Adipocyte (in vitro differentiated cells): ENCODE measurements around the gene RCC2.
A peak's percentile ranks its signal among the peaks of the same experiment; 100 is the strongest.
"Not testable (repeated sequence)": the region's sequence is repeated elsewhere in the genome, so short reads cannot be mapped to it uniquely, and the experiment has no call there.

Experiments used
- DNase-seq: peaks from one replicate; pipeline ENCODE4 v3.0.0-alpha.2; 2015; ENCODE audit warnings: low read depth
- H3K27me3 ChIP-seq: replicated peaks from 2 replicates; pipeline ENCODE4 v1.7.0; 2013; ENCODE audit warnings: mild to moderate bottlenecking, low read length, moderate library complexity; ENCODE audit not compliant: control insufficient read depth, insufficient read depth
- H3K36me3 ChIP-seq: 2 replicates; pipeline ENCODE4 v1.7.0; 2013; ENCODE audit warnings: low read length, mild to moderate bottlenecking, moderate library complexity; ENCODE audit not compliant: control insufficient read depth, insufficient read depth, severe bottlenecking
- H3K4me1 ChIP-seq: 2 replicates; pipeline ENCODE4 v1.7.0; 2013; ENCODE audit warnings: mild to moderate bottlenecking, low read length, moderate library complexity; ENCODE audit not compliant: control insufficient read depth, insufficient read depth
- H3K4me3 ChIP-seq: 2 replicates; pipeline ENCODE4 v1.7.0; 2013; ENCODE audit warnings: mild to moderate bottlenecking, low read length, moderate library complexity
- H3K9ac ChIP-seq: 2 replicates; pipeline ENCODE4 v1.7.0; 2013; ENCODE audit warnings: mild to moderate bottlenecking, low read length, moderate library complexity
- H3K9me3 ChIP-seq: 2 replicates; pipeline ENCODE4 v1.7.0; 2013; ENCODE audit warnings: mild to moderate bottlenecking, low read length, moderate library complexity; ENCODE audit not compliant: control insufficient read depth

Gene RCC2

GRCh38 chr1:17439250-17440073 is at the start of gene RCC2:
Gene RCC2 (minus strand): TSS chr1:17439677. CDS start chr1:17438514, 1,163 bp downstream.
- peaks cover 47% of the 10 kb centered on the region for H3K4me1 ChIP-seq
- H3K9ac ChIP-seq, result peak within 1 kb of the TSS; percentile 91
- H3K27me3 ChIP-seq, result no peaks in the 10 kb centered on the region

GRCh38 chr1:17486242-17486641 is 46.8 kb upstream of the RCC2 start:
- H3K9ac ChIP-seq, result no peak overlapping the region
- no peaks in the 10 kb centered on the region for H3K36me3 ChIP-seq
- no peak for DNase-seq
- no peaks in the 10 kb centered on the region for H3K9me3 ChIP-seq
- H3K27me3 ChIP-seq, result no peaks in the 10 kb centered on the region
- no peak overlapping the region for H3K4me3 ChIP-seq
- H3K4me1 ChIP-seq, result peaks cover 9% of the 10 kb centered on the region

More at GRCh38 chr1:17439250-17440073, at the start of gene RCC2:
- peak within 1 kb of the TSS; percentile 91 for H3K4me3 ChIP-seq
- no peaks in the 10 kb centered on the region for H3K9me3 ChIP-seq
- H3K36me3 ChIP-seq, result no peaks in the 10 kb centered on the region
- DNase-seq, result peak; percentile 91

GRCh38 chr1:17485281-17485680 is 45.8 kb upstream of the RCC2 start:
- Histone ChIP-seq H3K36me3 (no peaks in the 10 kb centered on the region), H3K9ac (no peak overlapping the region), H3K4me1 (peaks cover 9% of the 10 kb centered on the region), H3K27me3 (no peaks in the 10 kb centered on the region), H3K4me3 (no peak overlapping the region), H3K9me3 (no peaks in the 10 kb centered on the region)
- peak; percentile 39 for DNase-seq

GRCh38 chr1:17481981-17482380 is 42.5 kb upstream of the RCC2 start:
- H3K9me3 ChIP-seq, H3K27me3 ChIP-seq, H3K4me1 ChIP-seq, H3K9ac ChIP-seq, H3K4me3 ChIP-seq, DNase-seq, H3K36me3 ChIP-seq: not testable (repeated sequence)

GRCh38 chr1:17480846-17481245 is 41.4 kb upstream of the RCC2 start:
- H3K9me3 ChIP-seq, result no peaks in the 10 kb centered on the region
- no peaks in the 10 kb centered on the region for H3K36me3 ChIP-seq
- H3K27me3 ChIP-seq, result no peaks in the 10 kb centered on the region

GRCh38 chr1:17475752-17476151 is 36.3 kb upstream of the RCC2 start:
- Histone ChIP-seq H3K4me1 (no peaks in the 10 kb centered on the region), H3K9ac (no peak overlapping the region), H3K27me3 (no peaks in the 10 kb centered on the region), H3K4me3 (no peak overlapping the region), H3K36me3 (no peaks in the 10 kb centered on the region), H3K9me3 (no peaks in the 10 kb centered on the region)
- peak; percentile 76 for DNase-seq

More at GRCh38 chr1:17480846-17481245, 41.4 kb upstream of the RCC2 start:
- Histone ChIP-seq H3K4me1 (no peaks in the 10 kb centered on the region), H3K9ac (no peak overlapping the region), H3K4me3 (no peak overlapping the region)
- DNase-seq, result no peak

- H3K9ac ChIP-seq, result not testable (repeated sequence)
Measured at GRCh38 chr1:17474836-17475555, 35.5 kb upstream of the RCC2 start.

GRCh38 chr1:17472814-17473213 is 33.3 kb upstream of the RCC2 start:
- Histone ChIP-seq H3K27me3 (no peaks in the 10 kb centered on the region), H3K4me1 (no peaks in the 10 kb centered on the region), H3K36me3 (no peaks in the 10 kb centered on the region), H3K9ac (no peak overlapping the region), H3K9me3 (no peaks in the 10 kb centered on the region), H3K4me3 (no peak overlapping the region)
- DNase-seq, result no peak

More at GRCh38 chr1:17474836-17475555, 35.5 kb upstream of the RCC2 start:
- H3K36me3 ChIP-seq, H3K27me3 ChIP-seq, H3K9me3 ChIP-seq, H3K4me3 ChIP-seq, DNase-seq, H3K4me1 ChIP-seq: not testable (repeated sequence)

GRCh38 chr1:17471393-17471792 is 31.9 kb upstream of the RCC2 start:
- no peaks in the 10 kb centered on the region for H3K4me1 ChIP-seq
- H3K4me3 ChIP-seq, result no peak overlapping the region
- H3K36me3 ChIP-seq, result no peaks in the 10 kb centered on the region

GRCh38 chr1:17470021-17470799 is 30.7 kb upstream of the RCC2 start:
- no peaks in the 10 kb centered on the region for H3K27me3 ChIP-seq
- no peaks in the 10 kb centered on the region for H3K4me1 ChIP-seq
- no peaks in the 10 kb centered on the region for H3K36me3 ChIP-seq
- H3K9me3 ChIP-seq, result no peaks in the 10 kb centered on the region
- DNase-seq, result no peak
- H3K9ac ChIP-seq, result no peak overlapping the region
- no peak overlapping the region for H3K4me3 ChIP-seq

More at GRCh38 chr1:17471393-17471792, 31.9 kb upstream of the RCC2 start:
- H3K9me3 ChIP-seq, result no peaks in the 10 kb centered on the region
- no peak overlapping the region for H3K9ac ChIP-seq
- no peak for DNase-seq
- no peaks in the 10 kb centered on the region for H3K27me3 ChIP-seq
